Peyer's patch (tissue), 4 donors: ENCODE data around the gene IFITM1. TPM values are rescaled to one million over a fixed set of nuclear protein-coding genes. Genes with fewer than 3 reads are reported as not detected.
A peak's percentile ranks its signal among the peaks of the same experiment; 100 is the strongest.
"Not testable (repeated sequence)": the region's sequence is repeated elsewhere in the genome, so short reads cannot be mapped to it uniquely, and the experiment has no call there.

ENCODE experiments used
- DNase-seq, 3 donors: peaks; one replicate each; pipeline ENCODE4 v3.0.0-alpha.2; 2017 to 2019
- H3K27ac ChIP-seq, 4 donors: fragments of 200-600 bp; sonication (generic); one replicate each; pipeline ENCODE4 v1.5.1; 2016 to 2019
- H3K27me3 ChIP-seq, 2 donors: fragments of 200-600 bp; sonication (generic); one replicate each; pipeline ENCODE4 v1.5.1; 2019
- H3K36me3 ChIP-seq, 3 donors: fragments of 200-600 bp; sonication (generic); one replicate each; pipeline ENCODE4 v1.5.1; 2016 to 2019
- H3K4me1 ChIP-seq, 4 donors: fragments of 200-600 bp; sonication (generic); one replicate each; pipeline ENCODE4 v1.5.1; 2016 to 2019
- H3K4me3 ChIP-seq, 4 donors: fragments of 200-600 bp; sonication (generic); 1 replicate in 3 of 4; 2 replicates in 1 of 4; pipeline ENCODE4 v1.5.1; 2016 to 2019; ENCODE audit warnings: mild to moderate bottlenecking in 1 of 4
- H3K9me3 ChIP-seq, 4 donors: fragments of 200-600 bp; sonication (generic); one replicate each; pipeline ENCODE4 v1.5.1; 2016 to 2019; ENCODE audit warnings: mild to moderate bottlenecking in 1 of 4
- POLR2A ChIP-seq, 2 donors: fragments of 450-650 bp; IDR thresholded peaks; one replicate each; pipeline ENCODE4 v1.5.1; 2017; ENCODE audit warnings: antibody characterized with exemption in 2 of 2, mild to moderate bottlenecking in 2 of 2, moderate library complexity in 2 of 2
- total RNA-seq, 4 donors: library from RNA; depleted of rRNA; stranded (reverse); fragments of >200 nt; gene quantifications; one replicate each; pipeline ENCODE4 v1.1.0, GENCODE V29; 2016
- TF ChIP-seq, protein P1 (sequence below), 6 experiments: fragments of 450-650 bp in 4 of 6; fragments of 200-600 bp in 2 of 6; sonication (generic) in 1 of 6; IDR thresholded peaks; one replicate each; pipeline ENCODE4 v1.5.1; 2017 to 2019; ENCODE audit warnings: antibody characterized with exemption in 6 of 6, mild to moderate bottlenecking in 3 of 6, moderate library complexity in 1 of 6

The IFITM1 gene
- total RNA-seq, 4 donors from 2014 or later = 45.9 to 141 (median 89.6) TPM

DNA sequence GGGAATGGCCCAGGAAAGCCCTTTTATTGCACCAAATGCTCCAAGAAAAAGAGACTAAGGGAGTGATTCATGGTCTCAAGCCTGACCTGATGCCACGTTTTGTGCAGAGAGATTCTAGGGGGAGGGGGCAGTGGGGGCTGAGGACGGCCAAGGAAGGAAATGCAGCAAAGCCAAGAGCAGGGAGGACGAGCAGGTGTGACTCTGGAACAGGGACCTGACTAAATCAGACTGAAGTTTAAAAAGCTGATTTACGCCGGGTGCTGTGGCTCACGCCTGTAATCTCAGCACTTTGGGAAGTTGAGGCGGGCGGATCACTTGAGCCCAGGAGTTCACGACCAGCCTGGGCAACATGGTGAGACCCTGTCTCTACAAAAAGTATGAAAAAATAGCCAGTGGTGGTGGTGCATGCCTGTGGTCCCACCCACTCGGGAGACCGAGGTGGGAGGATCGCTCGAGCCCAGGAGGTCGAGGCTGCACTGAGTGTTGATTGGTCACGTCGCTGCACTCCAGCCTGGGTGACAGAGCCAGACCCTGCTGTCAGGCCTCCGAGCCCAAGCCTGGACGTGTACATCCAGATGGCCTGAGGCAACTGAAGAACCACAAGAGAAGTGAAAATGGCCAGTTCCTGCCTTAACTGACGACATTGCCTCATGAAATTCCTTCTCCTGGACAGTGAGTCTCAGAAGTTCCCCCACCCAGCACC lies 17.7 kb downstream of the IFITM1 start:
- Histone ChIP-seq H3K9me3 (no peaks in the 10 kb centered on the region), H3K27ac (peak overlapping the region in 1 of 4 donors; percentile 56), H3K27me3 (no peaks in the 10 kb centered on the region), H3K36me3 (no peaks in the 10 kb centered on the region), H3K4me3 (peak overlapping the region in 1 of 4 donors; percentile 10), H3K4me1 (peaks cover 4 to 29% (median 16%) of the 10 kb centered on the region in 4 donors)
- no peak for DNase-seq
- TF ChIP-seq, protein P1, sequence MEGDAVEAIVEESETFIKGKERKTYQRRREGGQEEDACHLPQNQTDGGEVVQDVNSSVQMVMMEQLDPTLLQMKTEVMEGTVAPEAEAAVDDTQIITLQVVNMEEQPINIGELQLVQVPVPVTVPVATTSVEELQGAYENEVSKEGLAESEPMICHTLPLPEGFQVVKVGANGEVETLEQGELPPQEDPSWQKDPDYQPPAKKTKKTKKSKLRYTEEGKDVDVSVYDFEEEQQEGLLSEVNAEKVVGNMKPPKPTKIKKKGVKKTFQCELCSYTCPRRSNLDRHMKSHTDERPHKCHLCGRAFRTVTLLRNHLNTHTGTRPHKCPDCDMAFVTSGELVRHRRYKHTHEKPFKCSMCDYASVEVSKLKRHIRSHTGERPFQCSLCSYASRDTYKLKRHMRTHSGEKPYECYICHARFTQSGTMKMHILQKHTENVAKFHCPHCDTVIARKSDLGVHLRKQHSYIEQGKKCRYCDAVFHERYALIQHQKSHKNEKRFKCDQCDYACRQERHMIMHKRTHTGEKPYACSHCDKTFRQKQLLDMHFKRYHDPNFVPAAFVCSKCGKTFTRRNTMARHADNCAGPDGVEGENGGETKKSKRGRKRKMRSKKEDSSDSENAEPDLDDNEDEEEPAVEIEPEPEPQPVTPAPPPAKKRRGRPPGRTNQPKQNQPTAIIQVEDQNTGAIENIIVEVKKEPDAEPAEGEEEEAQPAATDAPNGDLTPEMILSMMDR (IDR thresholded peaks at IDR 0.05) = no peak
- TF ChIP-seq POLR2A (IDR thresholded peaks at IDR 0.05) = no peak

DNA sequence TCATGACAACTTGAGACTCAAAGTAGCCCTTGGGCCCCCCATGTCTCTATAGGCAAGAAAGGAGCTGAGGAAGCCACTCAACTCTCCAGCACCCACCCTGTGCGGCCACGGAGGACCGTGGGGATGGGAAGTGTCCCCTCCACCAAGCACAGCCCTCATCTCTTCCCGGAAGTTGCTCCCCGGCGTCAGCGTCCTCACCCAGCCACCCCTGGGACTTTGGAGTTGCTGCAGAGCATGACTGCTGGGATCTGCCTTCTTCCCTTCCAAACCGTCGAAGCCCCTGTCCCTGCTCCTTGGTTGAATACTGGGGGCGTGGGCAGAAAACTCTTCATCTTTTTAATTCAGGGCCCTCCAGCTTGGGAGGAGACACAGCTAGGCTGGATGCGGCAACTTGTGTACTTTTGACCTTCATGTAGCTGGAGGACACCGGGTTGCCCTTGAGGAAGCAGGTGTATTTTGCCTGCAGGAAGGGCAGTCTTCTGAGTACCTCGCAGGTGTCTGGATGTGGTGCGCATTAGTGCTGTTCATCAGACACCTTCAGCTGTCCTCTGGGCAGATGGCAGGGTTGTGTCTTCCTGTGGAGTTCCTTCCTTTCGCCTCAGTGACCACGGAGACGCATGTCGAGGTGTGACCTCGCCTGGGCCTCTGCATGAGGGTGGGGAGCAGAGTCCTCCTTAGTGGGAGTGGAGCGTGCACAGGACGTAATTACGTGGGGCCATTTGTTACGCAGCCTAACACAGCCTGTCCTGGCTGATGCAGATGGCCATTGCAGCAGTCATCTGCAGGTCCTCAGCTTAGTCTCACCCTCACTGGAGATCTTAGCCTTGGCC lies 19.0 kb downstream of the IFITM1 start:
- Histone ChIP-seq H3K4me3 (no peak overlapping the region), H3K4me1 (peaks cover 0 to 16% (median 10%) of the 10 kb centered on the region in 4 donors), H3K27me3 (no peaks in the 10 kb centered on the region), H3K36me3 (no peaks in the 10 kb centered on the region), H3K27ac (no peak overlapping the region), H3K9me3 (no peaks in the 10 kb centered on the region)
- no peak for DNase-seq
- no peak for TF ChIP-seq POLR2A (IDR thresholded peaks at IDR 0.05)
- TF ChIP-seq, protein P1 (IDR thresholded peaks at IDR 0.05) = no peak

DNA sequence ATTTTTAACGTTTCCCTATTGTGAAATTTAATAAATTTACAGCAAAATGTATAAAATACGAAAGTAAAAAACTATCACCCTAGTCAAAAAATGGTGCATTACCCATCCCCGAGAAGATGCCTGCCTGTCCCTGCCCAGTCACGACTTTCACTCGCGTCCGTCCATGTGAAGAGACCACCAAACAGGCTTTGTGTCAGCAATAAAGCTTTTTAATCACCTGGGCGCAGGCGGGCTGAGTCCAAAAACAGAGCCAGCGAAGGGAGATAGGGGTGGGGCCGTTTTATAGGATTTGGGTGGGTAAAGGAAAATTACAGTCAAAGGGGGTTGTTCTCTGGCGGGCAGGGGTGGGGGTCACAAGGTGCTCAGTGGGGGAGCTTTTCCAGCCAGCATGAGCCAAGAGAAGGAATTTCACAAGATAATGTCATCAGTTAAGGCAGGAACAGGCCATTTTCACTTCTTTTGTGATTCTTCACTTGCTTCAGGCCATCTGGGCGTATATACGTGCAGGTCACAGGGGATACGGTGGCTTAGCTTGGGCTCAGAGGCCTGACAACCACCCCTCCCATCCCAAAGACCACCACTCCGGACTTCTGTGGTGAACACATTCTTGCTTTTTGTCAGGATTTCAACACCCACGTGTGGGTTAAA lies 19.9 kb downstream of the IFITM1 start:
- H3K36me3 ChIP-seq, H3K27ac ChIP-seq, H3K27me3 ChIP-seq, H3K4me3 ChIP-seq, H3K9me3 ChIP-seq, DNase-seq: not testable (repeated sequence)
- peaks cover 0 to 13% (median 10%) of the 10 kb centered on the region in 4 donors for H3K4me1 ChIP-seq

GRCh38 chr11:334264-334994 lies 20.6 kb downstream of the IFITM1 start:
- peak in 1 of 3 donors; percentile 22 for DNase-seq
- TF ChIP-seq POLR2A (IDR thresholded peaks at IDR 0.05) = no peak
- TF ChIP-seq, protein P1 (IDR thresholded peaks at IDR 0.05) = no peak
- no peaks in the 10 kb centered on the region for H3K9me3 ChIP-seq
- H3K36me3 ChIP-seq = no peaks in the 10 kb centered on the region
- no peak overlapping the region for H3K27ac ChIP-seq
- H3K4me1 ChIP-seq = peaks cover 0 to 13% (median 10%) of the 10 kb centered on the region in 4 donors
- H3K4me3 ChIP-seq = no peak overlapping the region
- H3K27me3 ChIP-seq = no peaks in the 10 kb centered on the region

GRCh38 chr11:335779-336658 lies 22.2 kb downstream of the IFITM1 start:
- peak in 1 of 3 donors; percentile 50 for DNase-seq
- TF ChIP-seq, protein P1 (IDR thresholded peaks at IDR 0.05) = no peak
- TF ChIP-seq POLR2A (IDR thresholded peaks at IDR 0.05) = no peak

More at GRCh38 chr11:335779-336658, 22.2 kb downstream of the IFITM1 start:
- H3K27ac ChIP-seq = peak overlapping the region in 3 of 4 donors; percentile 20 to 69 (median 68)
- H3K36me3 ChIP-seq = no peaks in the 10 kb centered on the region
- no peaks in the 10 kb centered on the region for H3K9me3 ChIP-seq
- no peak overlapping the region for H3K4me3 ChIP-seq
- H3K27me3 ChIP-seq = no peaks in the 10 kb centered on the region
- H3K4me1 ChIP-seq = peaks cover 0 to 12% (median 6%) of the 10 kb centered on the region in 4 donors
